Esophagus muscularis mucosa (tissue), 4 donors: ENCODE results near the gene RNU1-3.
"Not testable (repeated sequence)": the region's sequence is repeated elsewhere in the genome, so short reads cannot be mapped to it uniquely, and the experiment has no call there.

Experiments
- EP300 ChIP-seq: sonication (generic); formaldehyde crosslinking; IDR thresholded peaks from one replicate; pipeline ENCODE4 v1.6.1; 2017; ENCODE audit warnings: antibody characterized with exemption
- POLR2A ChIP-seq: fragments of 450-650 bp; IDR thresholded peaks from one replicate; pipeline ENCODE4 v1.6.1; 2017; ENCODE audit warnings: antibody characterized with exemption, moderate library complexity, mild to moderate bottlenecking, low read depth
- POLR2AphosphoS5 ChIP-seq, 2 donors: sonication (generic); formaldehyde crosslinking; IDR thresholded peaks; one replicate each; pipeline ENCODE4 v1.6.1; 2017; ENCODE audit warnings: antibody characterized with exemption in 2 of 2
- TF ChIP-seq, protein P1 (sequence below), 3 experiments: fragments of 200-600 bp in 2 of 3; fragments of 450-650 bp in 1 of 3; sonication (generic) in 2 of 3; IDR thresholded peaks; one replicate each; pipeline ENCODE4 v1.5.1; 2017 to 2019; ENCODE audit warnings: antibody characterized with exemption in 3 of 3, mild to moderate bottlenecking in 2 of 3, moderate library complexity in 1 of 3

DNA sequence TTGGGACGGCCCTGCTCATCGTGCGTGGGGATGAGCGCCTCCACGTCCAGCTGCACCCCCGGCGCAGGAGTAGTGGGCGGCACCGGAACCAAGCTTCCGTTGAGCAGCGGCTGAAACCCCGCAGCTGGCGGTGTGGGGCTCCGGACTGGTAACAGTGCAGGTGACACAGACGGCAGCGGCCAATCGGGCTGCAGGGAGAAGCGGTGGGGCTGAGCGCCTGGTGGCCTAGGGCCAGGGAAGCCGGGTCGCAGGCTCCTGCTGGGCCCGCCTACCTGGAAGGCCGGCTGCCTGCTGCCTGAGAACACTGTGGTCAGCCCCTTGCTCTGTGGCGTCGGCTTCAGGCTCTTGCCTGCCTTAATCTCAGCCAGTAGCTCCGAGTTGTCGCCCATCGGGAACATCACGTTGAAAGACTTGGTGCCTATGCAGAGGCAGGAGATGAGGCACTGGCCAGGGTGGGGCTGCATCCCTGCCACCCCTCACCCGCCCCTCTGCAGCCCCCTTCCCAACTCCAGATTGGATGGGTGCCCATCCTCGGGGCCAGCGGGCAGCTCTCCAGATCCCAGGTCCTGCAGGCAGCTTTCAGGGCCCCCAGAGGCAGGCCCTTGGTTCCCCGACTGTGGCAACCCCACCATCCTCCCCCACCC is 29.9 kb upstream of the RNU1-3 start:
- TF ChIP-seq, protein P1, sequence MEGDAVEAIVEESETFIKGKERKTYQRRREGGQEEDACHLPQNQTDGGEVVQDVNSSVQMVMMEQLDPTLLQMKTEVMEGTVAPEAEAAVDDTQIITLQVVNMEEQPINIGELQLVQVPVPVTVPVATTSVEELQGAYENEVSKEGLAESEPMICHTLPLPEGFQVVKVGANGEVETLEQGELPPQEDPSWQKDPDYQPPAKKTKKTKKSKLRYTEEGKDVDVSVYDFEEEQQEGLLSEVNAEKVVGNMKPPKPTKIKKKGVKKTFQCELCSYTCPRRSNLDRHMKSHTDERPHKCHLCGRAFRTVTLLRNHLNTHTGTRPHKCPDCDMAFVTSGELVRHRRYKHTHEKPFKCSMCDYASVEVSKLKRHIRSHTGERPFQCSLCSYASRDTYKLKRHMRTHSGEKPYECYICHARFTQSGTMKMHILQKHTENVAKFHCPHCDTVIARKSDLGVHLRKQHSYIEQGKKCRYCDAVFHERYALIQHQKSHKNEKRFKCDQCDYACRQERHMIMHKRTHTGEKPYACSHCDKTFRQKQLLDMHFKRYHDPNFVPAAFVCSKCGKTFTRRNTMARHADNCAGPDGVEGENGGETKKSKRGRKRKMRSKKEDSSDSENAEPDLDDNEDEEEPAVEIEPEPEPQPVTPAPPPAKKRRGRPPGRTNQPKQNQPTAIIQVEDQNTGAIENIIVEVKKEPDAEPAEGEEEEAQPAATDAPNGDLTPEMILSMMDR (IDR thresholded peaks at IDR 0.05), result not testable (repeated sequence)
- not testable (repeated sequence) for TF ChIP-seq POLR2A; POLR2AphosphoS5 (IDR thresholded peaks at IDR 0.05); EP300
